ENCODE data around the gene CELF4.

Gene CELF4

DNA sequence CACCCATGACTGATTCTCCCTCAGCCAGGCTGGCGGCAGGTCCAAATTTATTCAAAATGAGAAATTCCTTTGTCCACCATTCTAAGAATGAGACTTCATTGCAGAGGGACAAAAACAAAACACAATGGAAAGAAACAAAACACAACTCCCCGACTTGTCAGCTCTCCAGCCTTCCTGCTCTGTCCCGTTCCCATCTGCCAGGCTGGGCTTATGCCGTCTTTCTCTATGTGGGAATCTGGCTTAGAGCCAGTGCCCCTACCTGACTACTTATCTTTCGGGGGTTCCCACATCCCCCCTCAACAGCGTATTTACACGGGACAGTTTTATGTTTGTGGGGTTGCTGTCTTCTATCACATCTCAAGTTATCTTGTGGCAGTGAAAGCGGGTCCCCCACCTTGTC is 13.8 kb downstream of the CELF4 start:
- CTCF ChIA-PET = no interaction called here
- DNase-seq (ENCODE audit: low read depth, low spot score) = no peak
- no peak overlapping the region for H3K4me3 ChIP-seq (ENCODE audit: low read depth, low read length)
- POLR2A ChIA-PET = no interaction called here
- TF ChIP-seq, protein P1, sequence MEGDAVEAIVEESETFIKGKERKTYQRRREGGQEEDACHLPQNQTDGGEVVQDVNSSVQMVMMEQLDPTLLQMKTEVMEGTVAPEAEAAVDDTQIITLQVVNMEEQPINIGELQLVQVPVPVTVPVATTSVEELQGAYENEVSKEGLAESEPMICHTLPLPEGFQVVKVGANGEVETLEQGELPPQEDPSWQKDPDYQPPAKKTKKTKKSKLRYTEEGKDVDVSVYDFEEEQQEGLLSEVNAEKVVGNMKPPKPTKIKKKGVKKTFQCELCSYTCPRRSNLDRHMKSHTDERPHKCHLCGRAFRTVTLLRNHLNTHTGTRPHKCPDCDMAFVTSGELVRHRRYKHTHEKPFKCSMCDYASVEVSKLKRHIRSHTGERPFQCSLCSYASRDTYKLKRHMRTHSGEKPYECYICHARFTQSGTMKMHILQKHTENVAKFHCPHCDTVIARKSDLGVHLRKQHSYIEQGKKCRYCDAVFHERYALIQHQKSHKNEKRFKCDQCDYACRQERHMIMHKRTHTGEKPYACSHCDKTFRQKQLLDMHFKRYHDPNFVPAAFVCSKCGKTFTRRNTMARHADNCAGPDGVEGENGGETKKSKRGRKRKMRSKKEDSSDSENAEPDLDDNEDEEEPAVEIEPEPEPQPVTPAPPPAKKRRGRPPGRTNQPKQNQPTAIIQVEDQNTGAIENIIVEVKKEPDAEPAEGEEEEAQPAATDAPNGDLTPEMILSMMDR (IDR thresholded peaks at IDR 0.05; ENCODE audit: insufficient read depth, low read length, missing control alignments) = no peak

DNA sequence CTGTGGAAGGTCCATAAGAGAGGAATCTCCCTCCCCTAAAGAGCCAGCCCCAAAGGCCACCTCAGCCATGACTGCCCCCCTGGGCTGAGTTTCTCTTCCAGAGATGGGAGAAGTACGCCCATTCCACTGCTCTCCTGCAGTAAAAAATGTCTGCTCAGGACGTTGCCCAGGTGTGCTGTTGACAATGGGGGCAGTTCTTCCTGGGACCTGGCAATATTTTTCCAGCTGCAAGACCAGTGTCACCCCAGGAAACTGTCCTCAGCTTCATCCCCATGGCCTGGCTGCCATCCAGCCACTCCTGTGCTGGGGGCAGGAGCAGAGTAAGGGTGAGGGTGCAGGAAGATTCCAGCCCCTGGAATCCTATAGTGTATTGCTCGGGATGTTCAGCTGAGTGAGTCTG is 14.3 kb downstream of the CELF4 start:
- H3K4me3 ChIP-seq (ENCODE audit: low read depth, low read length) = no peak overlapping the region
- ChIA-PET POLR2A (no interaction called here), CTCF (no interaction called here)
- DNase-seq (ENCODE audit: low read depth, low spot score) = no peak
- TF ChIP-seq, protein P1 (IDR thresholded peaks at IDR 0.05; ENCODE audit: insufficient read depth, low read length, missing control alignments) = no peak

DNA sequence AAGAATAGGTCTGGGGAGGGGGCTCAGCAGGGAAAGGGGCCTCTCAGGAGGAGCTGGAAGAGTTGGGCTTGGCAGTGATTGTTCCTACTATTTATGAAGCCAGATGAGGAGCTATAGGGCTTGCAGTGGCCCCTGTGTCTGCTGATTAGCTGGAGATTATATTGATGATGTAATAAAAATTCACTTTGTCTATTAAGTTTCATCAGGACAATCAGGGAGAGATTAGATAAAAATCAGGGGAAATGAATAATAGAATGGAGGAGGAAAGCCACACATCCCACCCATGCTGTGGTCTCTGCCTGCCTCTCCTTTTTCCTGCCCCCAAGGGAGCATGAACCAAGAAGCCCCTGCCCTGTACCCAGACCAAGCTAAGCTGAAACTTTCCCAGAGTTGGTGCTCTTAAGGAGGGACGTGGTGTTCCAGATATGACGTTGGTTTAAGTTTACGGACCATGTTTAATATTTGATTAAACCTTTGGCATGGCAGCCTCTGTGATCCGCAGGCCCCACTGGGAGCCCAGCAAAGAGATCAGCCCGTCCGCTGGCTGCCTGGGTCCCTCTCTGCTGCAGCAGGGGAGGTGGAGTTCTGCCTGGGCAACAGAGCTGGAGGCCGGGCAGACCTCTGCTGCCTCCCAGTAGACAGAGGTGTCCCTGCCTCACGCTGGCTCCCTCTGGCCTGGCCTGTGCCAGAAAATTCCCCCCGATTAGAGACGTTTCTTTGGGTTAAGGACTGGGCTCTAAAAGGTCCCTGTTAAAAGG is 15.3 kb downstream of the CELF4 start:
- ChIA-PET CTCF (interaction anchor here (1.5 kb wide), 1 partner anchor 12 kb away, joined by 6 read pairs; no protein-coding TSS in a partner anchor), POLR2A (no interaction called here)
- DNase-seq (ENCODE audit: low read depth, low spot score) = no peak
- H3K4me3 ChIP-seq (ENCODE audit: low read depth, low read length) = no peak overlapping the region
- TF ChIP-seq, protein P1 (IDR thresholded peaks at IDR 0.05; ENCODE audit: insufficient read depth, low read length, missing control alignments) = no peak

DNA sequence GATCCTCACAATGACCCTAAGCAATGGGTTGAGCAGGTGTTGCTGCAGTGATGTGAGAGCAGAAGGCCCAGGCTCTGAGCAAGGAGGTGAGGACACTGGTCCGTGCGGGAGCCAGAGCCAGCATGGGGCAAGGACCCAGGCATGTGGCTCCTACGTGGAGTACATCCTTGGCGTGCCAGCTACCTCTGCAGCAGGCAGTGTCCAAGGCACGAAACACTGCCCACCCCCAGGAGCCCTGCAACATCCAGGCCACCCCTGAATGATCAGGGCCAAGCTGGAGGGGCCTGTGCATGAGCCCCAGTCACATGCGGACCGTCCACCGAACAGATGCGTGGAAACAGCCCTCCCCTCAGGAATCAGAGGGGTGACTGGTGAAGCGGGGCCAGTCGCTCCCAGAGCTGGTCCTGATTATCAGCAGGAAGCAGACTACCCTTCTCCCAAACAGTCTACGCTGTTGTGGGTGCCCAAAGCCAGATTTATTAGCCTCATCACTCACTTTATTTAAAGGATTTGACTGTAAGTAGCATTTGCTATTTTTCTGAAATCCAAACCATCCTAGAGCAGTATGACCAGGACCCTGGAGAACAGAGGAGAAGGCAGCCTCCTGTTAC is 16.8 kb downstream of the CELF4 start:
- no peak overlapping the region for H3K4me3 ChIP-seq (ENCODE audit: low read depth, low read length)
- TF ChIP-seq, protein P1 (IDR thresholded peaks at IDR 0.05; ENCODE audit: insufficient read depth, low read length, missing control alignments) = no peak
- ChIA-PET POLR2A (no interaction called here), CTCF (interaction anchor here (1.3 kb wide), 1 partner anchor 11 kb away, joined by 3 read pairs; no protein-coding TSS in a partner anchor)
- no peak for DNase-seq (ENCODE audit: low read depth, low spot score)

DNA sequence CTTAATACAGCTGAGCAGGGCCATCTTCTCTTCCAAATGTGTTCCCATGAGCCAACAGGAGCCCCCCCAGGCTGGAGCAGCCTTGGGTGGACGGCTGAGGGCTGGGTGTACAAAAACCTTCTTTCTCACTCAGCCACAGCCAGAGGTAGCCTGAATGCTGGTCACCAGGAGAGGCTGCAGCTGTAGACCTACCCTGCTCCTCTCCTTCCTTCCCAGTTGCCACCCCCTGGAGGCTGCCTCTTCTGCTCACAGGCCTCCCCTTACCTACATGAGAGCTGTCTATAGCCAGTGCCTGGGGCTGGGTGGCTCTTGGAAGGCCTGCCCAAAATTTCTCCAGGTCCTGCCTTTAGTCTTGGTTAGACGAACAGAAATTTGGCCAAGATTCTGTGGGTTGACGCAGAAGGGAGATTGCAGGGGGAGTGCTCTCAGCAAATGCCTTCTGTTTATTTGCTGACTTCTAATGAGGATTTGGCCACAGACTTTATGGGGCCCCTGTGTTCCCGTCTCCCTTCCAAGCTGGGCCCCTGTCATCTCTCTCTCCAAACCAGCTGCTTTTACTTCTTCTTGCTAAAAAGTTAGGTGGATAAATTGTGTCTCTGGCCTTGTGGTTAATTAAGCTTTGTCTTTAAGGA is 18.3 kb downstream of the CELF4 start:
- CTCF ChIA-PET = interaction anchor here (1.4 kb wide), 1 partner anchor 10 kb away, joined by 5 read pairs; no protein-coding TSS in a partner anchor
- TF ChIP-seq, protein P1 (IDR thresholded peaks at IDR 0.05; ENCODE audit: insufficient read depth, low read length, missing control alignments) = no peak
- POLR2A ChIA-PET = no interaction called here
- no peak for DNase-seq (ENCODE audit: low read depth, low spot score)
- H3K4me3 ChIP-seq (ENCODE audit: low read depth, low read length) = no peak overlapping the region

DNA sequence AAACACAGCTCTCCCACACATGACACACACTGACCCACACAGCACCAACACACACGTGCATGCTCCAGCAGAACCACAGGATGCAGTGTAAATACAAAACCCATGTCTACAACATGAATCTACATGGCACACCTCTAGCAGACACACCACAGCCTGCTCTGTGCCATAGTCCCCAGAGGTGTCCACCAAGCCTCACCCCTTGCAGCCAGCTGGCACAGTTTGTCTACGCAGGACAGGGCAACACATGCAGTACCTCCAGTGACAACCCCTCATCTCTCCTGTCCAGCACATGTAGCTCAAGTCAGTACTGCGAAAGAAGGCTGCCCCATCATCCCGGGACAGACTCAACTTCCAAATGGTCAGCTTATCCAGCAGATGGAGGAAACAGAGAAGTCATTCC is 18.9 kb downstream of the CELF4 start:
- ChIA-PET POLR2A (no interaction called here), CTCF (interaction anchor here (1.4 kb wide), 1 partner anchor 9 kb away, joined by 5 read pairs; no protein-coding TSS in a partner anchor)
- H3K4me3 ChIP-seq (ENCODE audit: low read depth, low read length) = no peak overlapping the region
- TF ChIP-seq, protein P1 (IDR thresholded peaks at IDR 0.05; ENCODE audit: insufficient read depth, low read length, missing control alignments) = no peak
- DNase-seq (ENCODE audit: low read depth, low spot score) = no peak

Data from AG04449 (cell line).